Liver (tissue), 9 donors: ENCODE measurements around the gene FOXP3. TPM values are rescaled to one million over a fixed set of nuclear protein-coding genes. Genes with fewer than 3 reads are reported as not detected.

ENCODE experiments used
- DNase-seq: peaks from one replicate; pipeline ENCODE4 v3.0.0-alpha.2; 2017; ENCODE audit warnings: low spot score
- H3K27ac ChIP-seq, 2 donors: one replicate each; pipeline ENCODE4 v1.7.0; 2013; ENCODE audit warnings: inconsistent platforms in 2 of 2, low read length in 2 of 2, control low read depth in 1 of 2, low read depth in 1 of 2, mild to moderate bottlenecking in 1 of 2
- H3K27me3 ChIP-seq, 4 donors: one replicate each; pipeline versions ENCODE4 v1.6.1 to v1.7.0; 2013; ENCODE audit warnings: low read length in 3 of 4, inconsistent platforms in 1 of 4, mild to moderate bottlenecking in 1 of 4, moderate library complexity in 1 of 4; ENCODE audit not compliant: control insufficient read depth in 4 of 4, insufficient read depth in 4 of 4
- H3K36me3 ChIP-seq, 4 donors: one replicate each; pipeline versions ENCODE4 v1.6.1 to v1.7.0; 2013; ENCODE audit warnings: low read length in 3 of 4, mild to moderate bottlenecking in 3 of 4, low read depth in 1 of 4, moderate library complexity in 1 of 4; ENCODE audit not compliant: control insufficient read depth in 4 of 4, insufficient read depth in 3 of 4
- H3K4me1 ChIP-seq, 4 donors: one replicate each; pipeline versions ENCODE4 v1.6.1 to v1.7.0; 2013; ENCODE audit warnings: low read length in 3 of 4, mild to moderate bottlenecking in 3 of 4, moderate library complexity in 1 of 4; ENCODE audit not compliant: control insufficient read depth in 4 of 4, insufficient read depth in 4 of 4
- H3K4me3 ChIP-seq, 3 donors: one replicate each; pipeline versions ENCODE4 v1.6.1 to v1.7.0; 2013; ENCODE audit warnings: low read length in 3 of 3, control low read depth in 1 of 3, low read depth in 1 of 3, mild to moderate bottlenecking in 1 of 3
- H3K9ac ChIP-seq, 2 donors: one replicate each; pipeline ENCODE4 v1.7.0; 2013; ENCODE audit warnings: low read length in 2 of 2, mild to moderate bottlenecking in 2 of 2, moderate library complexity in 2 of 2, control low read depth in 1 of 2, low read depth in 1 of 2
- H3K9me3 ChIP-seq, 4 donors: one replicate each; pipeline versions ENCODE4 v1.6.1 to v1.7.0; 2013; ENCODE audit warnings: low read length in 3 of 4; ENCODE audit not compliant: control insufficient read depth in 4 of 4
- ATF3 ChIP-seq: IDR thresholded peaks from 2 replicates; pipeline ENCODE4 v1.6.1; 2016; ENCODE audit warnings: antibody characterized with exemption
- CTCF ChIP-seq: fragments of 150-350 bp; IDR thresholded peaks from 2 replicates; pipeline ENCODE4 v1.5.1; 2017; ENCODE audit warnings: improper control_type of control experiment, low read depth, low read length; ENCODE audit not compliant: missing input control
- FOXA2 ChIP-seq: IDR thresholded peaks from 2 replicates; pipeline ENCODE4 v1.6.1; 2016; ENCODE audit warnings: antibody characterized with exemption
- GABPA ChIP-seq, 2 donors: IDR thresholded peaks in 1 of 2; conservative IDR thresholded peaks in 1 of 2; 2 replicates each; pipeline ENCODE4 v1.6.1; 2016; ENCODE audit warnings: antibody characterized with exemption in 2 of 2, mild to moderate bottlenecking in 1 of 2, moderate library complexity in 1 of 2
- HNF4A ChIP-seq, 2 donors: conservative IDR thresholded peaks; 2 replicates each; pipeline ENCODE4 v1.6.1; 2016; ENCODE audit warnings: antibody characterized with exemption in 2 of 2, mild to moderate bottlenecking in 2 of 2
- JUND ChIP-seq, 2 donors: IDR thresholded peaks; 2 replicates each; pipeline ENCODE4 v1.6.1; 2016; ENCODE audit warnings: antibody characterized with exemption in 2 of 2
- MAX ChIP-seq: IDR thresholded peaks from 2 replicates; pipeline ENCODE4 v1.6.1; 2016; ENCODE audit warnings: antibody characterized with exemption
- NR2F2 ChIP-seq: IDR thresholded peaks from 2 replicates; pipeline ENCODE4 v1.6.1; 2016; ENCODE audit warnings: antibody characterized with exemption
- RAD21 ChIP-seq, 2 donors: IDR thresholded peaks; 2 replicates each; pipeline ENCODE4 v1.6.1; 2016; ENCODE audit warnings: antibody characterized with exemption in 2 of 2, mild to moderate bottlenecking in 2 of 2
- REST ChIP-seq: IDR thresholded peaks from 2 replicates; pipeline ENCODE4 v1.6.1; 2016; ENCODE audit warnings: antibody characterized with exemption, mild to moderate bottlenecking
- RXRA ChIP-seq, 2 donors: IDR thresholded peaks; 2 replicates each; pipeline ENCODE4 v1.6.1; 2017 to 2018; ENCODE audit warnings: antibody characterized with exemption in 2 of 2, mild to moderate bottlenecking in 1 of 2
- SP1 ChIP-seq: IDR thresholded peaks from 2 replicates; pipeline ENCODE4 v1.6.1; 2018; ENCODE audit warnings: antibody characterized with exemption, mild to moderate bottlenecking
- YY1 ChIP-seq: IDR thresholded peaks from 2 replicates; pipeline ENCODE4 v1.6.1; 2016; ENCODE audit warnings: antibody characterized with exemption, mild to moderate bottlenecking
- WGBS: extraction: QIAGEN DNeasy Blood & Tissue Kit; methylation state at CpG from one replicate; pipeline ENCODE4 v1.1.7; 2013; 5-methylcytosine and 5-hydroxymethylcytosine counted together
- polyA plus RNA-seq, 2 donors: library from polyadenylated mRNA; stranded (reverse) in 1 of 2; unstranded in 1 of 2; fragments of 200-250 nt in 1 of 2; fragments of >200 nt in 1 of 2; fragmentation: Nextera tagmentation in 1 of 2; extraction: Ambion mirVana in 1 of 2; gene quantifications; one replicate each; pipeline versions ENCODE4 v1.2.1 to v1.2.3, GENCODE V29; 2013 to 2015
- total RNA-seq, 2 donors: library from RNA; depleted of rRNA; stranded (reverse); fragments of >200 nt; gene quantifications; one replicate each; pipeline ENCODE4 v1.2.3, GENCODE V29; 2014
- TF ChIP-seq, protein P1 (sequence below): IDR thresholded peaks from 2 replicates; pipeline ENCODE4 v1.6.1; 2016; ENCODE audit warnings: antibody characterized with exemption
- donor health status: healthy.
- donor health status: healthy.
- donor health status: healthy.
- donor health status: healthy.
- donor health status: healthy.

FOXP3 gene
- total and polyA plus RNA-seq, 4 donors = 0.05 to 0.65 (median 0.19) TPM

DNA sequence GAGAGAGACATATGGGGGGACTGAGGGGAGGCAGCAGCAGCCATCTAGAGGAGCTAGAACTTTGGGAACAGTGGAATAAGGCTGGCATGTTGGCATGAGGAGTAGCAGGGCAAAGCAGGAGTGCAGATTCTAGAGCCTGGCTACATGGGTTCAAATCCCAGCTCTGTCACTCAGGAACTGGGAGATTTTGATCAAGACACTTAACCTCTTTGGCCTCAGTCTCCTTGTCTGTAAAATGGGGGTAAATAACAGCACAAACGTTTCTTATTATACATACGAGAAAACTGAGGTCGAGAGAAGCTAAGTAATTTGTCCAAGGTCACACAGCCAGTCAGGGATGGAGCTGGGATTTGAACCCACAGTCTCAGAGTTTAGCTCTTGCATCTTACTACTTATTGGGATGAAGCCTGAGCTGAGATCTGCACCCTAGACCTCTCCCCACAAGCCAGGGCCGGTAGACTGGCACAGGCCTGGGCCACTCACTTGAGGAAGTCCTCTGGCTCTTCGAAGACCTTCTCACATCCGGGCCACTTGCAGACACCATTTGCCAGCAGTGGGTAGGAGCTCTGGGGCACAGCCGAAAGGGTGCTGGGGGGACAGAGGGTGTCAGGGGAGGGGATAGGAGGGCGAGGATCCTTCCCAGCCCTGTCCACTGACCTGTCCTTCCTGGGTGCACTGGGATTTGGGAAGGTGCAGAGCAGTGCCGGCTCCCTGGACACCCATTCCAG lies 8.1 kb downstream of the FOXP3 start:
- Histone ChIP-seq H3K27ac (no peak overlapping the region), H3K4me3 (no peak overlapping the region), H3K36me3 (no peaks in the 10 kb centered on the region), H3K9me3 (no peaks in the 10 kb centered on the region), H3K4me1 (peaks cover 3 to 16% (median 5%) of the 10 kb centered on the region in 4 donors), H3K9ac (no peak overlapping the region), H3K27me3 (no peaks in the 10 kb centered on the region)
- no peak for DNase-seq
- 91% methylated on average over 9 of the region's 9 CpGs for WGBS
- TF ChIP-seq HNF4A (conservative IDR thresholded peaks at IDR 0.05) = no peak
- TF ChIP-seq YY1 = no peak
- TF ChIP-seq GABPA (IDR thresholded peaks at IDR 0.05 in 1 of 2, conservative IDR thresholded peaks at IDR 0.05 in 1 of 2) = no peak
- no peak for TF ChIP-seq REST
- TF ChIP-seq NR2F2 = no peak
- no peak for TF ChIP-seq RXRA (IDR thresholded peaks at IDR 0.05)
- TF ChIP-seq, protein P1, sequence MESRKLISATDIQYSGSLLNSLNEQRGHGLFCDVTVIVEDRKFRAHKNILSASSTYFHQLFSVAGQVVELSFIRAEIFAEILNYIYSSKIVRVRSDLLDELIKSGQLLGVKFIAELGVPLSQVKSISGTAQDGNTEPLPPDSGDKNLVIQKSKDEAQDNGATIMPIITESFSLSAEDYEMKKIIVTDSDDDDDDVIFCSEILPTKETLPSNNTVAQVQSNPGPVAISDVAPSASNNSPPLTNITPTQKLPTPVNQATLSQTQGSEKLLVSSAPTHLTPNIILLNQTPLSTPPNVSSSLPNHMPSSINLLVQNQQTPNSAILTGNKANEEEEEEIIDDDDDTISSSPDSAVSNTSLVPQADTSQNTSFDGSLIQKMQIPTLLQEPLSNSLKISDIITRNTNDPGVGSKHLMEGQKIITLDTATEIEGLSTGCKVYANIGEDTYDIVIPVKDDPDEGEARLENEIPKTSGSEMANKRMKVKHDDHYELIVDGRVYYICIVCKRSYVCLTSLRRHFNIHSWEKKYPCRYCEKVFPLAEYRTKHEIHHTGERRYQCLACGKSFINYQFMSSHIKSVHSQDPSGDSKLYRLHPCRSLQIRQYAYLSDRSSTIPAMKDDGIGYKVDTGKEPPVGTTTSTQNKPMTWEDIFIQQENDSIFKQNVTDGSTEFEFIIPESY = no peak

- Histone ChIP-seq H3K27me3 (no peaks in the 10 kb centered on the region), H3K9me3 (no peaks in the 10 kb centered on the region), H3K4me3 (no peak overlapping the region), H3K4me1 (peaks cover 3 to 16% (median 5%) of the 10 kb centered on the region in 4 donors), H3K9ac (no peak overlapping the region), H3K27ac (no peak overlapping the region), H3K36me3 (no peaks in the 10 kb centered on the region)
- WGBS = 98% methylated on average over 7 of the region's 7 CpGs
- TF ChIP-seq SP1 = no peak
- no peak for TF ChIP-seq JUND (IDR thresholded peaks at IDR 0.05)
- no peak for TF ChIP-seq ATF3
- TF ChIP-seq NR2F2 = no peak
- no peak for TF ChIP-seq FOXA2
- no peak for TF ChIP-seq RXRA (IDR thresholded peaks at IDR 0.05)
- TF ChIP-seq CTCF = no peak
- TF ChIP-seq RAD21 (IDR thresholded peaks at IDR 0.05) = no peak
- no peak for TF ChIP-seq MAX
- no peak for DNase-seq
These were observed 9.9 kb downstream of the FOXP3 start for GRCh38 chrX:49254639-49255038.
